Activated CD4-positive, alpha-beta T cell treated with anti-CD3 and anti-CD28 coated beads, Interleukin-2, amount 10 ng/mL, durations not matched to agents 7 days and 5 days (primary cell): Measurements from ENCODE around the gene REXO1. TPM values are rescaled to one million over a fixed set of nuclear protein-coding genes. Genes with fewer than 3 reads are reported as not detected.

Experiments
- CTCF ChIA-PET: fragments of 350-600 bp; sonication (Branson Sonifier 250); formaldehyde crosslinking; loops from one replicate; lab custom pipeline; 2021; ENCODE audit warnings: antibody characterized with exemption; lab: Charles Lee
- POLR2A ChIA-PET: fragments of 350-600 bp; sonication (Branson Sonifier 250); formaldehyde crosslinking; loops from one replicate; lab custom pipeline; 2021; ENCODE audit warnings: antibody characterized with exemption; lab: Charles Lee
- DNase-seq: peaks from one replicate; pipeline ENCODE4 v3.0.0-alpha.2; 2020
- H3K27ac Mint-ChIP-seq: one replicate; pipeline ENCODE4 v1.8.0; 2021; ENCODE audit warnings: mild to moderate bottlenecking, moderate library complexity, mixed read lengths
- H3K27me3 Mint-ChIP-seq: one replicate; pipeline ENCODE4 v1.8.0; 2021; ENCODE audit warnings: mixed read lengths
- H3K36me3 Mint-ChIP-seq: one replicate; pipeline ENCODE4 v1.8.0; 2021; ENCODE audit warnings: low read depth, mixed read lengths
- H3K4me1 Mint-ChIP-seq: one replicate; pipeline ENCODE4 v1.8.0; 2021; ENCODE audit warnings: mixed read lengths
- H3K4me3 Mint-ChIP-seq: one replicate; pipeline ENCODE4 v1.8.0; 2021; ENCODE audit warnings: mild to moderate bottlenecking, moderate library complexity, mixed read lengths
- H3K9me3 Mint-ChIP-seq: one replicate; pipeline ENCODE4 v1.8.0; 2021; ENCODE audit warnings: mixed read lengths
- total RNA-seq, 2 experiments: library from RNA; stranded (reverse); gene quantifications; one replicate each; pipeline ENCODE4 v1.2.3, GENCODE V29; 2021

Gene REXO1
- total RNA-seq, 2 experiments from 2014 or later, result 44.2 to 54.7 TPM

GRCh38 chr19:1791879-1792278, 56.4 kb downstream of the REXO1 start:
- Mint-ChIP-seq H3K36me3 (no peaks in the 10 kb centered on the region), H3K27me3 (peaks cover 3% of the 10 kb centered on the region), H3K27ac (no peak overlapping the region), H3K4me3 (no peak overlapping the region), H3K9me3 (no peaks in the 10 kb centered on the region), H3K4me1 (peaks cover 3% of the 10 kb centered on the region)
- DNase-seq, result no peak
- POLR2A ChIA-PET, result no interaction called here
- CTCF ChIA-PET, result interaction anchor here (1.6 to 2.3 kb wide), 2 partner anchors 120 to 245 kb away, joined by 4 to 9 read pairs; no protein-coding TSS in a partner anchor

GRCh38 chr19:1790054-1790792, 58.1 kb downstream of the REXO1 start:
- Mint-ChIP-seq H3K9me3 (no peaks in the 10 kb centered on the region), H3K27ac (no peak overlapping the region), H3K36me3 (no peaks in the 10 kb centered on the region), H3K27me3 (peaks cover 3% of the 10 kb centered on the region), H3K4me1 (peaks cover 3% of the 10 kb centered on the region), H3K4me3 (no peak overlapping the region)
- ChIA-PET CTCF (no interaction called here), POLR2A (no interaction called here)
- DNase-seq, result no peak

GRCh38 chr19:1789261-1790041, 58.8 kb downstream of the REXO1 start:
- no peak overlapping the region for H3K4me3 Mint-ChIP-seq
- POLR2A ChIA-PET, result no interaction called here
- no peaks in the 10 kb centered on the region for H3K9me3 Mint-ChIP-seq
- no peaks in the 10 kb centered on the region for H3K36me3 Mint-ChIP-seq
- H3K27me3 Mint-ChIP-seq, result peaks cover 3% of the 10 kb centered on the region
- no peak for DNase-seq
- H3K4me1 Mint-ChIP-seq, result peaks cover 1% of the 10 kb centered on the region
- no peak overlapping the region for H3K27ac Mint-ChIP-seq
- CTCF ChIA-PET, result interaction anchor here (1.0 kb wide), 1 partner anchor 37 kb away, joined by 4 read pairs; no protein-coding TSS in a partner anchor

- no peaks in the 10 kb centered on the region for H3K36me3 Mint-ChIP-seq
- H3K9me3 Mint-ChIP-seq, result no peaks in the 10 kb centered on the region
- no peak overlapping the region for H3K27ac Mint-ChIP-seq
- CTCF ChIA-PET, result no interaction called here
- peaks cover 8% of the 10 kb centered on the region for H3K27me3 Mint-ChIP-seq
- H3K4me1 Mint-ChIP-seq, result no peaks in the 10 kb centered on the region
- DNase-seq, result no peak
- H3K4me3 Mint-ChIP-seq, result no peak overlapping the region
- POLR2A ChIA-PET, result no interaction called here
Observed at GRCh38 chr19:1787116-1787515, 61.2 kb downstream of the REXO1 start.

- H3K4me1 Mint-ChIP-seq, result no peaks in the 10 kb centered on the region
- H3K27ac Mint-ChIP-seq, result no peak overlapping the region
- ChIA-PET CTCF (no interaction called here), POLR2A (no interaction called here)
- no peaks in the 10 kb centered on the region for H3K36me3 Mint-ChIP-seq
- DNase-seq, result no peak
- no peaks in the 10 kb centered on the region for H3K9me3 Mint-ChIP-seq
- no peak overlapping the region for H3K4me3 Mint-ChIP-seq
- H3K27me3 Mint-ChIP-seq, result peaks cover 8% of the 10 kb centered on the region
Observed at GRCh38 chr19:1786668-1787067, 61.6 kb downstream of the REXO1 start.

GRCh38 chr19:1785310-1785709, 63.0 kb downstream of the REXO1 start:
- Mint-ChIP-seq H3K27me3 (peaks cover 14% of the 10 kb centered on the region), H3K4me1 (no peaks in the 10 kb centered on the region), H3K9me3 (no peaks in the 10 kb centered on the region), H3K27ac (no peak overlapping the region), H3K4me3 (no peak overlapping the region), H3K36me3 (no peaks in the 10 kb centered on the region)
- CTCF ChIA-PET, result no interaction called here
- POLR2A ChIA-PET, result no interaction called here
- no peak for DNase-seq

GRCh38 chr19:1783874-1784273, 64.4 kb downstream of the REXO1 start:
- ChIA-PET POLR2A (no interaction called here), CTCF (interaction anchor here (0.6 to 2.0 kb wide), 3 partner anchors 13 to 183 kb away, joined by 3 to 8 read pairs (median 3); no protein-coding TSS in a partner anchor)
- no peaks in the 10 kb centered on the region for H3K36me3 Mint-ChIP-seq
- no peak for DNase-seq
- no peaks in the 10 kb centered on the region for H3K4me1 Mint-ChIP-seq
- H3K27me3 Mint-ChIP-seq, result peaks cover 25% of the 10 kb centered on the region
- H3K4me3 Mint-ChIP-seq, result no peak overlapping the region
- H3K9me3 Mint-ChIP-seq, result no peaks in the 10 kb centered on the region
- H3K27ac Mint-ChIP-seq, result no peak overlapping the region

DNA sequence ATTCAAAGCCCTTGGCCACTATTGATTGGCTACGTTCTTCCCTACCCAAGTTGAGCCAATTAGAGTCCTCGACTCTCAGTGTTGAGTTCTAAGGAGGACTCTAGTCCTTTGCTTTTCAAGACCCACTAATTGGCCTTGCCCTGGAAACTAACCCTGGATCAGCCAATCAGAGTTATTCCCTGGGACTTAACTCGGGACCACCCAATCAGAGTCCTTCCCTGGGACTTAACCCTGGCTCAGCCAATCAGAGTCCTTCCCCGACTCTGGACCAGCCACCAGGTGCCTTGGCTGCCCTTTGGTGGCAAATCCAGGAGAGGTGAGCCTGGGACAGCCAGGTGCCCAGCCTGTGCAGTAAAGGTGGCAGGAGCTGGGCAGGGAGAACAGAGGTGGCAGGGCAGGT, 64.9 kb downstream of the REXO1 start:
- no peak overlapping the region for H3K4me3 Mint-ChIP-seq
- no peaks in the 10 kb centered on the region for H3K9me3 Mint-ChIP-seq
- H3K4me1 Mint-ChIP-seq, result no peaks in the 10 kb centered on the region
- POLR2A ChIA-PET, result no interaction called here
- no peaks in the 10 kb centered on the region for H3K36me3 Mint-ChIP-seq
- H3K27me3 Mint-ChIP-seq, result peaks cover 29% of the 10 kb centered on the region
- no peak for DNase-seq
- no peak overlapping the region for H3K27ac Mint-ChIP-seq
- CTCF ChIA-PET, result interaction anchor here (0.9 to 2.0 kb wide), 5 partner anchors 11 to 111 kb away, joined by 3 to 8 read pairs (median 3); no protein-coding TSS in a partner anchor

- no peaks in the 10 kb centered on the region for H3K9me3 Mint-ChIP-seq
- no peak for DNase-seq
- POLR2A ChIA-PET, result no interaction called here
Observed at GRCh38 chr19:1782521-1782920, 65.8 kb downstream of the REXO1 start.

GRCh38 chr19:1780272-1780958, 67.9 kb downstream of the REXO1 start:
- Mint-ChIP-seq H3K9me3 (no peaks in the 10 kb centered on the region), H3K4me1 (no peaks in the 10 kb centered on the region), H3K27ac (no peak overlapping the region), H3K36me3 (peaks cover 2% of the 10 kb centered on the region), H3K4me3 (no peak overlapping the region), H3K27me3 (peaks cover 40% of the 10 kb centered on the region)
- CTCF ChIA-PET, result no interaction called here
- no peak for DNase-seq
- POLR2A ChIA-PET, result no interaction called here

More at GRCh38 chr19:1782521-1782920, 65.8 kb downstream of the REXO1 start:
- Mint-ChIP-seq H3K4me1 (no peaks in the 10 kb centered on the region), H3K27me3 (peaks cover 32% of the 10 kb centered on the region), H3K36me3 (no peaks in the 10 kb centered on the region), H3K27ac (no peak overlapping the region), H3K4me3 (no peak overlapping the region)
- CTCF ChIA-PET, result interaction anchor here (0.9 to 2.0 kb wide), 5 partner anchors 12 to 236 kb away, joined by 3 to 8 read pairs (median 3); no protein-coding TSS in a partner anchor

GRCh38 chr19:1779574-1779973, 68.7 kb downstream of the REXO1 start:
- POLR2A ChIA-PET, result no interaction called here
- no peaks in the 10 kb centered on the region for H3K4me1 Mint-ChIP-seq
- H3K27ac Mint-ChIP-seq, result no peak overlapping the region
- H3K36me3 Mint-ChIP-seq, result peaks cover 2% of the 10 kb centered on the region
- H3K9me3 Mint-ChIP-seq, result no peaks in the 10 kb centered on the region
- no peak overlapping the region for H3K4me3 Mint-ChIP-seq
- CTCF ChIA-PET, result no interaction called here
- H3K27me3 Mint-ChIP-seq, result peaks cover 43% of the 10 kb centered on the region
- no peak for DNase-seq

GRCh38 chr19:1777149-1777548, 71.1 kb downstream of the REXO1 start:
- H3K36me3 Mint-ChIP-seq, result peaks cover 2% of the 10 kb centered on the region
- H3K4me3 Mint-ChIP-seq, result no peak overlapping the region
- POLR2A ChIA-PET, result no interaction called here

More at GRCh38 chr19:1777149-1777548, 71.1 kb downstream of the REXO1 start:
- H3K9me3 Mint-ChIP-seq, result no peaks in the 10 kb centered on the region
- H3K27me3 Mint-ChIP-seq, result peaks cover 53% of the 10 kb centered on the region
- CTCF ChIA-PET, result no interaction called here
- no peaks in the 10 kb centered on the region for H3K4me1 Mint-ChIP-seq
- peak overlapping the region; percentile 50 for H3K27ac Mint-ChIP-seq
- DNase-seq, result no peak
